Gastrocnemius medialis (tissue), 4 donors: ENCODE results near the gene LAMC1. TPM values are rescaled to one million over a fixed set of nuclear protein-coding genes. Genes with fewer than 3 reads are reported as not detected.

ENCODE experiments used
- ATAC-seq, 2 donors: fragments of 150-250 bp; one replicate each; pipeline ENCODE4 v1.9.1; 2016
- DNase-seq, 2 donors: peaks; one replicate each; pipeline ENCODE4 v3.0.0-alpha.2; 2019
- H3K27ac ChIP-seq, 4 donors: fragments of 200-600 bp; sonication (generic); 1 replicate in 1 of 4; 2 replicates in 3 of 4; pipeline ENCODE4 v1.5.1; 2016 to 2018; ENCODE audit warnings: mild to moderate bottlenecking in 2 of 4, moderate library complexity in 1 of 4
- H3K27me3 ChIP-seq, 3 donors: fragments of 200-600 bp; sonication (generic) in 2 of 3; 1 replicate in 1 of 3; 2 replicates in 2 of 3; pipeline versions ENCODE4 v1.5.1 to v1.6.0; 2016 to 2019; ENCODE audit warnings: mild to moderate bottlenecking in 1 of 3, moderate library complexity in 1 of 3
- H3K36me3 ChIP-seq, 2 donors: fragments of 200-600 bp; sonication (generic) in 1 of 2; one replicate each; pipeline ENCODE4 v1.5.1; 2017 to 2018
- H3K4me1 ChIP-seq, 2 donors: fragments of 200-600 bp; sonication (generic) in 1 of 2; one replicate each; pipeline ENCODE4 v1.5.1; 2016 to 2017; ENCODE audit warnings: mild to moderate bottlenecking in 2 of 2
- H3K4me3 ChIP-seq, 4 donors: fragments of 200-600 bp; sonication (generic) in 3 of 4; 1 replicate in 1 of 4; 2 replicates in 3 of 4; pipeline ENCODE4 v1.5.1; 2016 to 2019; ENCODE audit warnings: mild to moderate bottlenecking in 2 of 4
- H3K9me3 ChIP-seq, 3 donors: fragments of 200-600 bp; sonication (generic) in 2 of 3; 1 replicate in 1 of 3; 2 replicates in 2 of 3; pipeline ENCODE4 v1.5.1; 2016 to 2019
- POLR2A ChIP-seq, 2 donors: fragments of 450-650 bp; IDR thresholded peaks; one replicate each; pipeline ENCODE4 v1.6.1; 2017; ENCODE audit warnings: antibody characterized with exemption in 2 of 2, mild to moderate bottlenecking in 2 of 2, moderate library complexity in 2 of 2
- in situ Hi-C, 4 donors: fragments of 200-750 bp; cut with MboI; loops; one replicate each; pipeline versions ENCODE4 v1.15.0 to v1.8.0; 2017; ENCODE audit warnings: low sequenced_read_pairs in 4 of 4
- intact Hi-C: fragments of 100-400 bp; cut with DNase I; formaldehyde crosslinking; loops from one replicate; pipeline ENCODE4 v1.15.1; 2023; ENCODE audit warnings: low total_unique reads
- total RNA-seq, 4 donors: library from RNA; depleted of rRNA; stranded (reverse); fragments of >200 nt; gene quantifications; one replicate each; pipeline versions ENCODE4 v1.1.0 to v1.2.3, GENCODE V29; 2016
- TF ChIP-seq, protein P1 (sequence below), 5 experiments: fragments of 450-650 bp in 3 of 5; fragments of 200-600 bp in 2 of 5; sonication (generic) in 2 of 5; IDR thresholded peaks in 4 of 5; conservative IDR thresholded peaks in 1 of 5; 1 replicate in 4 of 5; 2 replicates in 1 of 5; pipeline ENCODE4 v1.5.1; 2016 to 2019; ENCODE audit warnings: antibody characterized with exemption in 5 of 5, mild to moderate bottlenecking in 3 of 5, moderate library complexity in 3 of 5

Gene LAMC1
- total RNA-seq, 4 donors from 2014 or later, result 96.1 to 161 (median 135) TPM

- ATAC-seq (peak; percentile 1 to 22), DNase-seq (no peak)
- no peaks in the 10 kb centered on the region for H3K27me3 ChIP-seq
- peaks cover 71 to 78% of the 10 kb centered on the region in 2 donors for H3K4me1 ChIP-seq
- peak overlapping the region; percentile 83 to 93 (median 91) for H3K27ac ChIP-seq
- H3K36me3 ChIP-seq, result no peaks in the 10 kb centered on the region
- intact Hi-C loops (loop anchor here (2.0 to 5.0 kb wide), 2 partner anchors 41 to 81 kb away; partner anchors contain the start of gene LAMC1), in situ Hi-C loops (loop anchor here (25.0 kb wide), 2 partner anchors 141 to 266 kb away; partner anchors contain the start of genes SHCBP1L (in 4 of the 4) and DHX9 (in 1 of the 4))
- TF ChIP-seq, protein P1, sequence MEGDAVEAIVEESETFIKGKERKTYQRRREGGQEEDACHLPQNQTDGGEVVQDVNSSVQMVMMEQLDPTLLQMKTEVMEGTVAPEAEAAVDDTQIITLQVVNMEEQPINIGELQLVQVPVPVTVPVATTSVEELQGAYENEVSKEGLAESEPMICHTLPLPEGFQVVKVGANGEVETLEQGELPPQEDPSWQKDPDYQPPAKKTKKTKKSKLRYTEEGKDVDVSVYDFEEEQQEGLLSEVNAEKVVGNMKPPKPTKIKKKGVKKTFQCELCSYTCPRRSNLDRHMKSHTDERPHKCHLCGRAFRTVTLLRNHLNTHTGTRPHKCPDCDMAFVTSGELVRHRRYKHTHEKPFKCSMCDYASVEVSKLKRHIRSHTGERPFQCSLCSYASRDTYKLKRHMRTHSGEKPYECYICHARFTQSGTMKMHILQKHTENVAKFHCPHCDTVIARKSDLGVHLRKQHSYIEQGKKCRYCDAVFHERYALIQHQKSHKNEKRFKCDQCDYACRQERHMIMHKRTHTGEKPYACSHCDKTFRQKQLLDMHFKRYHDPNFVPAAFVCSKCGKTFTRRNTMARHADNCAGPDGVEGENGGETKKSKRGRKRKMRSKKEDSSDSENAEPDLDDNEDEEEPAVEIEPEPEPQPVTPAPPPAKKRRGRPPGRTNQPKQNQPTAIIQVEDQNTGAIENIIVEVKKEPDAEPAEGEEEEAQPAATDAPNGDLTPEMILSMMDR (IDR thresholded peaks at IDR 0.05 in 4 of 5, conservative IDR thresholded peaks at IDR 0.05 in 1 of 5), result no peak
- TF ChIP-seq POLR2A (IDR thresholded peaks at IDR 0.05), result no peak
- H3K4me3 ChIP-seq, result peak overlapping the region; percentile 16 to 45 (median 26)
- no peaks in the 10 kb centered on the region for H3K9me3 ChIP-seq
Measured at GRCh38 chr1:183103577-183103976, 80.4 kb downstream of the LAMC1 start.

DNA sequence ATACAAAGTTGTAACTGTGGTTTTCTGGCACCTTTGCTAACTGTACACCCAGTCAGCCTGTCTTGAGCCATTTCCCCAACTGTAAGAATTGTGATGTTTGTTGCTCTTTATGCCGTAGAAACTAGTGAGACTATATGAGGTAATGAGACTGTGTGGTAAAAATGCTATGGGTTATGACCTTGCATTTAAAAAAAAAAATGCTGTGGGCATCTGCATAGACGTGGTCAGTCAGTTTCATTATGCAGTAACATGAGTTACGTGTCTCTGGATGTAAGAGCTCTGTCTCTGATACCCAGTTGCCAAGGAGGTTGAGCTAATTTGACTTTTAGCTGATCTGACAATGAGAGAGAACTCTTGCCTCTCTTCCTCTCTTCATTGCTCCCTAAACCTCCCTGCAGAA is 82.2 kb downstream of the LAMC1 start:
- Histone ChIP-seq H3K27ac (peak overlapping the region; percentile 37 to 90 (median 56)), H3K9me3 (no peaks in the 10 kb centered on the region), H3K36me3 (peaks cover 0 to 3% of the 10 kb centered on the region in 2 donors), H3K4me1 (peaks cover 70 to 73% of the 10 kb centered on the region in 2 donors), H3K4me3 (no peak overlapping the region), H3K27me3 (no peaks in the 10 kb centered on the region)
- intact Hi-C loops, result loop anchor here (2.0 to 5.0 kb wide), 2 partner anchors 143 to 367 kb away; partner anchors contain the start of gene SMG7
- TF ChIP-seq POLR2A (IDR thresholded peaks at IDR 0.05), result no peak
- TF ChIP-seq, protein P1 (IDR thresholded peaks at IDR 0.05 in 4 of 5, conservative IDR thresholded peaks at IDR 0.05 in 1 of 5), result no peak
- ATAC-seq, result peak in 1 of 2 donors; percentile 40
- no peak for DNase-seq
- in situ Hi-C loops, result loop anchor here (25.0 kb wide), 2 partner anchors 143 to 268 kb away; partner anchors contain the start of genes SHCBP1L (in 4 of the 4) and DHX9 (in 1 of the 4)

DNA sequence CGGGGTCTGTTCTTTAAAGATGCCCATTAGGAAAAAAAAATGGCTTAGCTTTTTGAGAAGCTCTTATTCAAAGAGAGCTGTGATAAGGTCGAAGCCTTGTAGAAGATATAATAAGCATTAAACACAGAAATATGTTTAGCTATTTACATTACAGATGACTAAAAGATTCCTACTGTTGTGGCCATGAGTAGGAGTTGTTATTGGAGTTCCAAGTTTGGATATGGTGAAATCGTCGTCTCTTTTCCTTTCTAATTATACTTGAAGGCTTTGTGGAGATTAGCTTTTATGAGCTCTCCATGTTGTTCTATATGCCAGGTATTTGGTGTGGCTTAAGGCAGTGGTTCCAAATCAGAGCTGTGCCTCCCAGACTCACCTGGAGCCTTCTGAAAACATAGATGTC is 82.9 kb downstream of the LAMC1 start:
- no peak for TF ChIP-seq POLR2A (IDR thresholded peaks at IDR 0.05)
- TF ChIP-seq, protein P1 (IDR thresholded peaks at IDR 0.05 in 4 of 5, conservative IDR thresholded peaks at IDR 0.05 in 1 of 5), result no peak
- ATAC-seq (no peak), DNase-seq (no peak)
- peak overlapping the region; percentile 37 to 90 (median 56) for H3K27ac ChIP-seq
- intact Hi-C loops, result loop anchor here (5.0 kb wide), 1 partner anchor 366 kb away; the partner anchor contains the start of gene SMG7
- H3K36me3 ChIP-seq, result peaks cover 0 to 7% of the 10 kb centered on the region in 2 donors
- no peak overlapping the region for H3K4me3 ChIP-seq
- peaks cover 65 to 66% of the 10 kb centered on the region in 2 donors for H3K4me1 ChIP-seq
- in situ Hi-C loops, result loop anchor here (25.0 kb wide), 2 partner anchors 144 to 269 kb away; partner anchors contain the start of genes SHCBP1L (in 4 of the 4) and DHX9 (in 1 of the 4)
- no peaks in the 10 kb centered on the region for H3K9me3 ChIP-seq
- no peaks in the 10 kb centered on the region for H3K27me3 ChIP-seq

DNA sequence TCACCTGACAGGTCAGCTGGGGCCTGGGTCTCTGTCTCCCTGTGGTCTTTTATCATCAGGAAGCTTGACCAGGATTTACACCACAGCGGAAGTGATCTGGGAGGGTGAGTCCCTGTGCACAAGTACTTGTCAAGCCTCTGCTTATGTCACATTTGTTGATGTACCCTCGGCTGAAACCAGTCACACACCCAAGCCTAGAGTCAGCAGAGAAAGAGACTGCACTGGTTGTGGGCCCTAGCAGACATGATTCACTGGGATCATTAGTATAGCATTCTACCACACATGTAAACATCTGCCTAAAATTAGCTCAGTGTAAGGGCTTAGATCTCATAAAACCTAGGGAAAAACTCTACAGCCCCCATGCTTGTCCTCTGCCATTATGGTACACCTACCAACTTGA is 83.5 kb downstream of the LAMC1 start:
- peak overlapping the region; percentile 37 to 90 (median 56) for H3K27ac ChIP-seq
- H3K9me3 ChIP-seq, result no peaks in the 10 kb centered on the region
- ATAC-seq, result no peak
- no peaks in the 10 kb centered on the region for H3K27me3 ChIP-seq
- no peak overlapping the region for H3K4me3 ChIP-seq
- H3K36me3 ChIP-seq, result peaks cover 0 to 7% of the 10 kb centered on the region in 2 donors
- in situ Hi-C loops (loop anchor here (25.0 kb wide), 2 partner anchors 144 to 269 kb away; partner anchors contain the start of genes SHCBP1L (in 4 of the 4) and DHX9 (in 1 of the 4)), intact Hi-C loops (loop anchor here (5.0 kb wide), 1 partner anchor 366 kb away; the partner anchor contains the start of gene SMG7)
- H3K4me1 ChIP-seq, result peaks cover 60% of the 10 kb centered on the region in 2 donors
- TF ChIP-seq POLR2A (IDR thresholded peaks at IDR 0.05), result no peak
- TF ChIP-seq, protein P1 (IDR thresholded peaks at IDR 0.05 in 4 of 5, conservative IDR thresholded peaks at IDR 0.05 in 1 of 5), result no peak
- no peak for DNase-seq
